ENCODE measurements around the gene CECR2.

Gene CECR2

GRCh38 chr22:17368144-17368543, 1.1 kb upstream of the CECR2 start:
- Histone ChIP-seq H3K27me3 (replicated peaks; ENCODE audit: control insufficient read depth, insufficient read depth, low read length) (peaks cover 63% of the 10 kb centered on the region), H3K36me3 (ENCODE audit: control insufficient read depth, insufficient read depth, low read length, severe bottlenecking) (no peaks in the 10 kb centered on the region)
- DNase-seq (ENCODE audit: low read depth): no peak

GRCh38 chr22:17368554-17369438, 464 bp upstream of the CECR2 start:
- Histone ChIP-seq H3K9me3 (ENCODE audit: control insufficient read depth, low read length) (no peaks in the 10 kb centered on the region), H3K36me3 (ENCODE audit: control insufficient read depth, insufficient read depth, low read length, severe bottlenecking) (no peaks in the 10 kb centered on the region), H3K9ac (ENCODE audit: low read length) (no peak overlapping the region), H3K27me3 (replicated peaks; ENCODE audit: control insufficient read depth, insufficient read depth, low read length) (peaks cover 69% of the 10 kb centered on the region), H3K4me1 (ENCODE audit: control insufficient read depth, insufficient read depth, low read length) (peaks cover 3% of the 10 kb centered on the region), H3K4me3 (ENCODE audit: low read length) (no peak overlapping the region)
- DNase-seq (ENCODE audit: low read depth): peak; percentile 1

More at GRCh38 chr22:17368144-17368543, 1.1 kb upstream of the CECR2 start:
- peaks cover 3% of the 10 kb centered on the region for H3K4me1 ChIP-seq (ENCODE audit: control insufficient read depth, insufficient read depth, low read length)
- no peak overlapping the region for H3K9ac ChIP-seq (ENCODE audit: low read length)
- H3K9me3 ChIP-seq (ENCODE audit: control insufficient read depth, low read length): no peaks in the 10 kb centered on the region
- H3K4me3 ChIP-seq (ENCODE audit: low read length): no peak overlapping the region

GRCh38 chr22:17370026-17370765, 936 bp downstream of the CECR2 start:
- H3K27me3 ChIP-seq (replicated peaks; ENCODE audit: control insufficient read depth, insufficient read depth, low read length): peaks cover 77% of the 10 kb centered on the region
- no peak overlapping the region for H3K9ac ChIP-seq (ENCODE audit: low read length)
- no peaks in the 10 kb centered on the region for H3K36me3 ChIP-seq (ENCODE audit: control insufficient read depth, insufficient read depth, low read length, severe bottlenecking)
- H3K4me3 ChIP-seq (ENCODE audit: low read length): peak overlapping the region; percentile 33
- no peak for DNase-seq (ENCODE audit: low read depth)
- no peaks in the 10 kb centered on the region for H3K9me3 ChIP-seq (ENCODE audit: control insufficient read depth, low read length)
- H3K4me1 ChIP-seq (ENCODE audit: control insufficient read depth, insufficient read depth, low read length): peaks cover 3% of the 10 kb centered on the region

- peaks cover 73% of the 10 kb centered on the region for H3K27me3 ChIP-seq (replicated peaks; ENCODE audit: control insufficient read depth, insufficient read depth, low read length)
- no peak overlapping the region for H3K9ac ChIP-seq (ENCODE audit: low read length)
- no peaks in the 10 kb centered on the region for H3K36me3 ChIP-seq (ENCODE audit: control insufficient read depth, insufficient read depth, low read length, severe bottlenecking)
- no peak for DNase-seq (ENCODE audit: low read depth)
- peak overlapping the region; percentile 33 for H3K4me3 ChIP-seq (ENCODE audit: low read length)
- no peaks in the 10 kb centered on the region for H3K9me3 ChIP-seq (ENCODE audit: control insufficient read depth, low read length)
- H3K4me1 ChIP-seq (ENCODE audit: control insufficient read depth, insufficient read depth, low read length): peaks cover 3% of the 10 kb centered on the region
These were observed 1.6 kb downstream of the CECR2 start for GRCh38 chr22:17370766-17371432.

- H3K9me3 ChIP-seq (ENCODE audit: control insufficient read depth, low read length): no peaks in the 10 kb centered on the region
- no peak overlapping the region for H3K9ac ChIP-seq (ENCODE audit: low read length)
- peaks cover 73% of the 10 kb centered on the region for H3K27me3 ChIP-seq (replicated peaks; ENCODE audit: control insufficient read depth, insufficient read depth, low read length)
- H3K36me3 ChIP-seq (ENCODE audit: control insufficient read depth, insufficient read depth, low read length, severe bottlenecking): no peaks in the 10 kb centered on the region
- peaks cover 3% of the 10 kb centered on the region for H3K4me1 ChIP-seq (ENCODE audit: control insufficient read depth, insufficient read depth, low read length)
- H3K4me3 ChIP-seq (ENCODE audit: low read length): no peak overlapping the region
- no peak for DNase-seq (ENCODE audit: low read depth)
These were observed 2.2 kb downstream of the CECR2 start for GRCh38 chr22:17371448-17371847.

- Histone ChIP-seq H3K4me3 (ENCODE audit: low read length) (no peak overlapping the region), H3K4me1 (ENCODE audit: control insufficient read depth, insufficient read depth, low read length) (peaks cover 3% of the 10 kb centered on the region), H3K9me3 (ENCODE audit: control insufficient read depth, low read length) (no peaks in the 10 kb centered on the region), H3K27me3 (replicated peaks; ENCODE audit: control insufficient read depth, insufficient read depth, low read length) (peaks cover 54% of the 10 kb centered on the region), H3K36me3 (ENCODE audit: control insufficient read depth, insufficient read depth, low read length, severe bottlenecking) (no peaks in the 10 kb centered on the region), H3K9ac (ENCODE audit: low read length) (no peak overlapping the region)
- no peak for DNase-seq (ENCODE audit: low read depth)
These were observed 4.6 kb downstream of the CECR2 start for GRCh38 chr22:17373855-17374254.

- Histone ChIP-seq H3K4me1 (ENCODE audit: control insufficient read depth, insufficient read depth, low read length) (no peaks in the 10 kb centered on the region), H3K4me3 (ENCODE audit: low read length) (no peak overlapping the region), H3K27me3 (replicated peaks; ENCODE audit: control insufficient read depth, insufficient read depth, low read length) (peaks cover 58% of the 10 kb centered on the region), H3K36me3 (ENCODE audit: control insufficient read depth, insufficient read depth, low read length, severe bottlenecking) (no peaks in the 10 kb centered on the region), H3K9me3 (ENCODE audit: control insufficient read depth, low read length) (no peaks in the 10 kb centered on the region), H3K9ac (ENCODE audit: low read length) (no peak overlapping the region)
- DNase-seq (ENCODE audit: low read depth): no peak
These were observed 6.8 kb downstream of the CECR2 start for GRCh38 chr22:17375914-17376614.

- H3K9me3 ChIP-seq (ENCODE audit: control insufficient read depth, low read length): no peaks in the 10 kb centered on the region
- H3K9ac ChIP-seq (ENCODE audit: low read length): no peak overlapping the region
- DNase-seq (ENCODE audit: low read depth): no peak
- H3K36me3 ChIP-seq (ENCODE audit: control insufficient read depth, insufficient read depth, low read length, severe bottlenecking): no peaks in the 10 kb centered on the region
- H3K4me1 ChIP-seq (ENCODE audit: control insufficient read depth, insufficient read depth, low read length): no peaks in the 10 kb centered on the region
- no peak overlapping the region for H3K4me3 ChIP-seq (ENCODE audit: low read length)
- peaks cover 49% of the 10 kb centered on the region for H3K27me3 ChIP-seq (replicated peaks; ENCODE audit: control insufficient read depth, insufficient read depth, low read length)
These were observed 7.7 kb downstream of the CECR2 start for GRCh38 chr22:17376950-17377349.

GRCh38 chr22:17379944-17380343, 10.7 kb downstream of the CECR2 start:
- Histone ChIP-seq H3K4me3 (ENCODE audit: low read length) (no peak overlapping the region), H3K9ac (ENCODE audit: low read length) (no peak overlapping the region), H3K27me3 (replicated peaks; ENCODE audit: control insufficient read depth, insufficient read depth, low read length) (peaks cover 23% of the 10 kb centered on the region), H3K9me3 (ENCODE audit: control insufficient read depth, low read length) (peaks cover 12% of the 10 kb centered on the region), H3K4me1 (ENCODE audit: control insufficient read depth, insufficient read depth, low read length) (no peaks in the 10 kb centered on the region), H3K36me3 (ENCODE audit: control insufficient read depth, insufficient read depth, low read length, severe bottlenecking) (no peaks in the 10 kb centered on the region)
- DNase-seq (ENCODE audit: low read depth): no peak

- Histone ChIP-seq H3K4me3 (ENCODE audit: low read length) (no peak overlapping the region), H3K36me3 (ENCODE audit: control insufficient read depth, insufficient read depth, low read length, severe bottlenecking) (no peaks in the 10 kb centered on the region), H3K9ac (ENCODE audit: low read length) (no peak overlapping the region), H3K4me1 (ENCODE audit: control insufficient read depth, insufficient read depth, low read length) (no peaks in the 10 kb centered on the region), H3K27me3 (replicated peaks; ENCODE audit: control insufficient read depth, insufficient read depth, low read length) (peaks cover 23% of the 10 kb centered on the region), H3K9me3 (ENCODE audit: control insufficient read depth, low read length) (peaks cover 16% of the 10 kb centered on the region)
- no peak for DNase-seq (ENCODE audit: low read depth)
These were observed 11.3 kb downstream of the CECR2 start for GRCh38 chr22:17380359-17381087.

Measured in adipocyte (in vitro differentiated cells).